ENCODE data around the gene CAMSAP2.
A peak's percentile ranks its signal among the peaks of the same experiment; 100 is the strongest.

Gene CAMSAP2

GRCh38 chr1:200737647-200738291 is 924 bp upstream of the CAMSAP2 start:
- TF ChIP-seq CTCF (IDR thresholded peaks at IDR 0.05; ENCODE audit: insufficient read depth, low read depth, low read length, missing control alignments) = no peak
- no peak overlapping the region for H3K4me3 ChIP-seq (ENCODE audit: low read depth, low read length)
- no peak for DNase-seq (ENCODE audit: low read depth)

GRCh38 chr1:200738949-200739651 is 407 bp downstream of the CAMSAP2 start:
- TF ChIP-seq CTCF (IDR thresholded peaks at IDR 0.05; ENCODE audit: insufficient read depth, low read depth, low read length, missing control alignments) = no peak
- DNase-seq (ENCODE audit: low read depth) = peak; percentile 74
- H3K4me3 ChIP-seq (ENCODE audit: low read depth, low read length) = peak overlapping the region; percentile 99

- DNase-seq (ENCODE audit: low read depth) = no peak
- TF ChIP-seq CTCF (IDR thresholded peaks at IDR 0.05; ENCODE audit: insufficient read depth, low read depth, low read length, missing control alignments) = no peak
- H3K4me3 ChIP-seq (ENCODE audit: low read depth, low read length) = peak overlapping the region; percentile 99
These were observed 1.2 kb downstream of the CAMSAP2 start for GRCh38 chr1:200739702-200740570.

GRCh38 chr1:200740571-200741208 is 2.0 kb downstream of the CAMSAP2 start:
- peak overlapping the region; percentile 99 for H3K4me3 ChIP-seq (ENCODE audit: low read depth, low read length)
- DNase-seq (ENCODE audit: low read depth) = no peak
- no peak for TF ChIP-seq CTCF (IDR thresholded peaks at IDR 0.05; ENCODE audit: insufficient read depth, low read depth, low read length, missing control alignments)

- peak overlapping the region; percentile 99 for H3K4me3 ChIP-seq (ENCODE audit: low read depth, low read length)
- DNase-seq (ENCODE audit: low read depth) = no peak
- TF ChIP-seq CTCF (IDR thresholded peaks at IDR 0.05; ENCODE audit: insufficient read depth, low read depth, low read length, missing control alignments) = no peak
These were observed 3.0 kb downstream of the CAMSAP2 start for GRCh38 chr1:200741551-200742207.

- no peak overlapping the region for H3K4me3 ChIP-seq (ENCODE audit: low read depth, low read length)
- TF ChIP-seq CTCF (IDR thresholded peaks at IDR 0.05; ENCODE audit: insufficient read depth, low read depth, low read length, missing control alignments) = no peak
- DNase-seq (ENCODE audit: low read depth) = no peak
These were observed 5.5 kb downstream of the CAMSAP2 start for GRCh38 chr1:200744143-200744542.

Data from GM12865 (cell line).